DMS 273 (cell line): Measurements from ENCODE around the gene GCSAM.

Experiments
- DNase-seq: peaks from one replicate; lab custom pipeline; 2025; ENCODE audit not compliant: unreplicated experiment; lab: John Stamatoyannopoulos, UW

The GCSAM gene

GRCh38 chr3:112129925-112130637, 3.0 kb downstream of the GCSAM start:
- DNase-seq, result no peak

- no peak for DNase-seq
Observed at GRCh38 chr3:112128843-112129727, 4.0 kb downstream of the GCSAM start.

GRCh38 chr3:112127522-112128494, 5.2 kb downstream of the GCSAM start:
- no peak for DNase-seq

GRCh38 chr3:112126511-112126911, 6.5 kb downstream of the GCSAM start:
- no peak for DNase-seq

GRCh38 chr3:112124907-112125607, 8.0 kb downstream of the GCSAM start:
- DNase-seq, result no peak

- no peak for DNase-seq
Observed at GRCh38 chr3:112123548-112123947, 9.5 kb downstream of the GCSAM start.

- no peak for DNase-seq
Observed at GRCh38 chr3:112122870-112123269, 10.2 kb downstream of the GCSAM start.

- DNase-seq, result no peak
Observed at GRCh38 chr3:112121577-112122547, 11.2 kb downstream of the GCSAM start.

GRCh38 chr3:112119962-112120836, 12.8 kb downstream of the GCSAM start:
- no peak for DNase-seq

- peak; percentile 17 for DNase-seq
Observed at GRCh38 chr3:112117841-112118571, 15.0 kb downstream of the GCSAM start.

- no peak for DNase-seq
Observed at GRCh38 chr3:112117415-112117814, 15.6 kb downstream of the GCSAM start.

- no peak for DNase-seq
Observed at GRCh38 chr3:112116748-112117186, 16.3 kb downstream of the GCSAM start.

GRCh38 chr3:112115806-112116383, 17.2 kb downstream of the GCSAM start:
- DNase-seq, result no peak

- no peak for DNase-seq
Observed at GRCh38 chr3:112115161-112115739, 17.8 kb downstream of the GCSAM start.

GRCh38 chr3:112114576-112115160, 18.4 kb downstream of the GCSAM start:
- DNase-seq, result no peak

- peak; percentile 85 for DNase-seq
Observed at GRCh38 chr3:112111785-112112402, 21.2 kb downstream of the GCSAM start.
